SK-N-MC (cell line): ENCODE results near the gene TMEM171.

Experiments used
- DNase-seq: peaks from one replicate; pipeline ENCODE4 v3.0.0-alpha.2; 2011; ENCODE audit warnings: low read depth, low spot score
- H3K27ac ChIP-seq: fragments of 200-600 bp; sonication (generic); 2 replicates; pipeline ENCODE4 v1.5.1; 2016; ENCODE audit warnings: mixed run types
- H3K36me3 ChIP-seq: fragments of 200-600 bp; sonication (generic); 2 replicates; pipeline ENCODE4 v1.6.1; 2017; ENCODE audit warnings: antibody characterized with exemption, low read length, mixed read lengths; ENCODE audit not compliant: insufficient read depth
- H3K4me3 ChIP-seq: fragments of 200-600 bp; sonication (generic); 2 replicates; pipeline ENCODE4 v1.5.1; 2016
- H3K9ac ChIP-seq: fragments of 200-600 bp; sonication (generic); 2 replicates; pipeline ENCODE4 v1.8.0; 2017; ENCODE audit warnings: mixed run types, mixed read lengths; ENCODE audit not compliant: insufficient read length
- H3K9me3 ChIP-seq: fragments of 200-600 bp; sonication (generic); 2 replicates; pipeline ENCODE4 v1.6.1; 2017; ENCODE audit warnings: low read depth, mild to moderate bottlenecking, antibody characterized with exemption, low read length, moderate library complexity, mixed read lengths
- EZH2 ChIP-seq: fragments of 200-600 bp; sonication (generic); IDR thresholded peaks from one replicate; pipeline ENCODE4 v1.6.1; 2017; ENCODE audit warnings: antibody characterized with exemption
- FOXP2 ChIP-seq: optimal IDR thresholded peaks from 2 replicates; pipeline ENCODE3; 2011; ENCODE audit warnings: mild to moderate bottlenecking, moderate library complexity; ENCODE audit not compliant: insufficient read depth; ENCODE audit errors: extremely low read length, control extremely low read depth
- POLR2AphosphoS5 ChIP-seq: IDR thresholded peaks from 2 replicates; pipeline ENCODE4 v1.6.1; 2012; ENCODE audit warnings: mild to moderate bottlenecking, low read depth, low read length, borderline replicate concordance

Gene TMEM171

DNA sequence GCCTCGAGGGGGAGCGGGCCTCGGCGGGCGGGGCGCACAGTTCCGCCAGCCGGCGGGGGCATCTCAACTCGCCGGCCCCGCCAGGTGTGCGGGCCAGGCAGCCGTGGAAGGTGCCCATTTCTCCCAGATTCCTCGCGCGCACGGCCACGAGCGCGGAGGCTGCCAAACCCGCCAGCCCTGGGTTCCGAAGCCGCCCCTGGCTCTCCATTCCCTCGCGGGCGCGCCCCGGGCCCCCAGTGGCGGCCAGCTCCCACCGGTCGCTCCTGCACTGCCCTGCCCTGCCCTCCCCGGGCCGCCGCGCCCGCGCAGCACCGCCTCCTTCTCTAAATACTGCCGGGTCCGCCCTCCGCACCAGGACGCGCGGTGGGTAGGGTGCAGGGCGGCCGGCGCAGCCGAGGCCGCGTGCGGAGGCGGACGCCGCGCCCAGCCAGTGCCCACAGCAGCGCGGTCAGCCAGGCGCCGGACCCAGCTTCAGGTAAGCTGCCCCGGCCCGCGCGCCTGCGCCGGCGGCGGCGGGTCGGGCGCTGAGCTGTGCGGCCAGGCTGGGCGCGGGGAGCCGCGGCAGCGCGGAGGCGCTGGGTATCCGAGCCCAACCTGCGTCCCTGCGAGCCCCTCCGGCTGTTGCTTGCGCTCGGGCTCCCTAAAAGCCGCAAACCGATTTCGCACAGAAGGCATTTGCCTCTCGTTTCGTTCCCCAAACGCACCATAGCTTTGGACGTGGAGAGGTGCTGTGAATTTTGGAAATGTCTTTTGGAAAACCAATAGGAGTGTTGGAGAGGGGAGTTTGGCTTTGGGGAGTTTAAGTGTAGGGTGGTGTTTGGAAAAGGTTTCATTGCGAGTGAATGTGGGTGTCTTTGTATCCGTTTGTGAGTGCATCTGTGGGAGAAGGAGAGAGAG lies at the start of gene TMEM171:
TSS of gene TMEM171 (plus strand) at position 354 of the 897 bp plus-strand sequence. CDS start 2,799 bp downstream, outside the sequence.
- TF ChIP-seq POLR2AphosphoS5 (no peak), FOXP2 (no peak), EZH2 (no peak)
- peak within 1 kb of the TSS; percentile 57 for H3K9ac ChIP-seq
- peaks cover 4% of the 10 kb centered on the region; the same call in 1 of the 2 replicates for H3K36me3 ChIP-seq
- peak within 1 kb of the TSS; percentile 82 for H3K4me3 ChIP-seq
- DNase-seq: no peak
- H3K27ac ChIP-seq: no peak within 1 kb of the TSS; the same call in 1 of the 2 replicates
- no peaks in the 10 kb centered on the region for H3K9me3 ChIP-seq

DNA sequence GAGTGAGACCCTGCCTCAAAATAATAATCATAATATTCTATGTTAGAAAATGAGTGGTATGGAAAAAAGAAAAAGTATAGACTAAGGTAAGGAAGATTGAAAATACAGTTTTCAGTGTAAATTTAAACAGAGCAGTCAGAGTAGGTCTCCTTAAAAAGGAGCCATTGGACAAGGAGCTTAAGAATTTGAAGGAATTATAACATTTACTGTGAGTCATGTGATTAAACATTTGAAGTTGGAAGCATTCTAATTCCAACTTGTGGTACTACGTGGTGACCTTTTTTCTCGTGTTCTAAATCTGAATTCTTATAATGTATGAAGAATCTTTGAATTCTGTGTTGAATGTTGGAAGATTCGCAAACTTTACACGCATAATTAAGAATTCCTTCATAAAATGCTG lies 39.3 kb upstream of the TMEM171 start:
- Histone ChIP-seq H3K27ac (no peak overlapping the region), H3K9ac (no peak overlapping the region), H3K4me3 (no peak overlapping the region), H3K36me3 (no peaks in the 10 kb centered on the region), H3K9me3 (no peaks in the 10 kb centered on the region)
- no peak for DNase-seq
- no peak for TF ChIP-seq FOXP2
- no peak for TF ChIP-seq EZH2
- TF ChIP-seq POLR2AphosphoS5: no peak

- H3K27ac ChIP-seq: no peak overlapping the region
- TF ChIP-seq POLR2AphosphoS5 (no peak), EZH2 (no peak), FOXP2 (no peak)
Measured at GRCh38 chr5:73088026-73088425, 32.3 kb upstream of the TMEM171 start.

GRCh38 chr5:73093943-73094342 lies 26.4 kb upstream of the TMEM171 start:
- no peak overlapping the region for H3K27ac ChIP-seq
- TF ChIP-seq FOXP2 (no peak), EZH2 (no peak), POLR2AphosphoS5 (no peak)

More at GRCh38 chr5:73088026-73088425, 32.3 kb upstream of the TMEM171 start:
- Histone ChIP-seq H3K36me3 (no peaks in the 10 kb centered on the region), H3K9ac (no peak overlapping the region), H3K4me3 (no peak overlapping the region), H3K9me3 (no peaks in the 10 kb centered on the region)
- DNase-seq: no peak

GRCh38 chr5:73094415-73094814 lies 26.0 kb upstream of the TMEM171 start:
- DNase-seq: no peak
- Histone ChIP-seq H3K27ac (no peak overlapping the region), H3K9me3 (no peaks in the 10 kb centered on the region), H3K36me3 (no peaks in the 10 kb centered on the region), H3K9ac (no peak overlapping the region), H3K4me3 (no peak overlapping the region)
- no peak for TF ChIP-seq FOXP2
- TF ChIP-seq POLR2AphosphoS5: no peak
- TF ChIP-seq EZH2: no peak

More at GRCh38 chr5:73093943-73094342, 26.4 kb upstream of the TMEM171 start:
- Histone ChIP-seq H3K9me3 (no peaks in the 10 kb centered on the region), H3K36me3 (no peaks in the 10 kb centered on the region), H3K9ac (no peak overlapping the region), H3K4me3 (no peak overlapping the region)
- DNase-seq: no peak

DNA sequence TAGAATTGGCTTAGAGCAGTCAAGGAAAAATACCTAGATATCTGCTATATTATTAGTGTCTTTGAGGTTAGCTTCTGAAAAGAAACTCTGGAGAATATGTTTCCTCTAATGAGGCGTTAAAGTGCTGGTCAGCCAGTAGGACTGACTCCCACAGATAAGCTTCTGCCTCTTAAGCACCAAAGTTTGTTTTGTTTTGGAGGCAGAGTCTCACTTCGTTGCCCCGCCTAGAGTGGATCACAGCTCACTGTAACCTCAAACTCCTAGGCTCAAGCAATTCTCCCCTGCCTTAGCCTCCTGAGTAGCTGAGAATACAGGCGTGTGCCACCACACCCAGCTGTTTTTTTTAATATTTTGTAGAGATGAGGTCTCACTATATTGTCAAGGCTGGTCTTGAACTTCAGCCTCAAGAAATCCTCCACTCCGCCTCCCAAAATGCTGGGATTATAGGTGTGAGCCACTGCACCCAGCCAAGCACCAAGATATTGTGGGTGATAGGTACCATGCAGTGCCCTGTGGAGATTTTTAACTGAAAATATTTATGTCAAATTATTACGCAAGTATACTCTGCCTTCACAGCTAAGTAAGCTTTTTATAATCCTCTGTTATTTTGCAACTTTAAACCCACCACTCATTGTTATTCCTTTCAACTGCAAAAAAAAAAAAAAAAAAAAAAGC lies 24.7 kb upstream of the TMEM171 start:
- no peak overlapping the region for H3K4me3 ChIP-seq
- H3K36me3 ChIP-seq: no peaks in the 10 kb centered on the region
- DNase-seq: no peak
- no peaks in the 10 kb centered on the region for H3K9me3 ChIP-seq
- H3K9ac ChIP-seq: no peak overlapping the region
- H3K27ac ChIP-seq: no peak overlapping the region
- no peak for TF ChIP-seq POLR2AphosphoS5
- no peak for TF ChIP-seq FOXP2
- no peak for TF ChIP-seq EZH2

GRCh38 chr5:73096239-73096575 lies 24.2 kb upstream of the TMEM171 start:
- H3K36me3 ChIP-seq: no peaks in the 10 kb centered on the region
- no peak for DNase-seq
- H3K9me3 ChIP-seq: no peaks in the 10 kb centered on the region
- TF ChIP-seq EZH2 (no peak), FOXP2 (no peak), POLR2AphosphoS5 (no peak)
- no peak overlapping the region for H3K27ac ChIP-seq
- no peak overlapping the region for H3K4me3 ChIP-seq
- no peak overlapping the region for H3K9ac ChIP-seq

DNA sequence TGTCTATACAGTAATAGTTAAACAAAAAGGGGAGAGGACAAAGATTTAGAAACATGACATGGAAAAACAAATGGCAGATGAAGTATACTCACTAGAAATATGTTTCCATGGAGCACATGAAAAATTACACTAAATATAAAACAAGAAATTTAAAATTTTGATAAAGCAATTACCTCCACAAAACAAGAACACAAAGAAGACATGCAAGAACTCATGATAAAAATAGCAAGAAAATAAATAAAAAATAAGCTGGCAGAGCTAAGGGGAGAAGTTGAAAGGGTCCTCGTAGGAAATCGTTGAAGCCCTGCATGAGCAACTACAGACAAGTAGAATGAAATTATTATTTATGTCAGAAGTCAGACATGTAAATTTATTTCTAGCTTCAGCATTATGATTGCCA lies 22.6 kb upstream of the TMEM171 start:
- DNase-seq: no peak
- no peaks in the 10 kb centered on the region for H3K36me3 ChIP-seq
- H3K9ac ChIP-seq: no peak overlapping the region
- no peaks in the 10 kb centered on the region for H3K9me3 ChIP-seq
- H3K27ac ChIP-seq: no peak overlapping the region
- no peak overlapping the region for H3K4me3 ChIP-seq
- TF ChIP-seq FOXP2 (no peak), EZH2 (no peak), POLR2AphosphoS5 (no peak)
